ENCODE data around the gene TNS4.

- TF ChIP-seq EZH2 (IDR thresholded peaks at IDR 0.05), result no peak
- no peak for TF ChIP-seq POLR2AphosphoS5 (IDR thresholded peaks at IDR 0.05; ENCODE audit: borderline replicate concordance, low read depth, low read length)
These were observed 11.1 kb downstream of the TNS4 start for GRCh38 chr17:40490289-40490853.

All from SK-N-MC (cell line).